ENCODE results near the gene NAALADL2.

DNA sequence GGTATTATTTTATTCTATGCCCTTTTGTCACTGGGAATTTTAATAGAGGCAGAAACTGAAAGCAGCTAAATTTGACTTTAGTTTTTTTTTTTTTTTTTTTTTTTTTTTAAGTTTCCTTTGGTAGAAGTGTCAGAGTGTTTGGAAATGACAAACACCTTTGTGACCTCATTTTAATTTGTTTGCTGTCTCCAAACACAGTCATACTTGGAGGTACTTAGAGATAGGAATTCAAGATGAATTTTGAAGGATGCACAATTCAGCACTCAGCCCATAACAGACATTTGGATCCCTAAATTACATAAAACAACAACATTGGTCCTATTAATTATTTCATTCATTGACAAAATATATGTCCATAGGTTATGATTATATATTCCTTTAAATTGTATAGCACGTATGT is 43.4 kb upstream of the NAALADL2 start:
- TF ChIP-seq, protein P1, sequence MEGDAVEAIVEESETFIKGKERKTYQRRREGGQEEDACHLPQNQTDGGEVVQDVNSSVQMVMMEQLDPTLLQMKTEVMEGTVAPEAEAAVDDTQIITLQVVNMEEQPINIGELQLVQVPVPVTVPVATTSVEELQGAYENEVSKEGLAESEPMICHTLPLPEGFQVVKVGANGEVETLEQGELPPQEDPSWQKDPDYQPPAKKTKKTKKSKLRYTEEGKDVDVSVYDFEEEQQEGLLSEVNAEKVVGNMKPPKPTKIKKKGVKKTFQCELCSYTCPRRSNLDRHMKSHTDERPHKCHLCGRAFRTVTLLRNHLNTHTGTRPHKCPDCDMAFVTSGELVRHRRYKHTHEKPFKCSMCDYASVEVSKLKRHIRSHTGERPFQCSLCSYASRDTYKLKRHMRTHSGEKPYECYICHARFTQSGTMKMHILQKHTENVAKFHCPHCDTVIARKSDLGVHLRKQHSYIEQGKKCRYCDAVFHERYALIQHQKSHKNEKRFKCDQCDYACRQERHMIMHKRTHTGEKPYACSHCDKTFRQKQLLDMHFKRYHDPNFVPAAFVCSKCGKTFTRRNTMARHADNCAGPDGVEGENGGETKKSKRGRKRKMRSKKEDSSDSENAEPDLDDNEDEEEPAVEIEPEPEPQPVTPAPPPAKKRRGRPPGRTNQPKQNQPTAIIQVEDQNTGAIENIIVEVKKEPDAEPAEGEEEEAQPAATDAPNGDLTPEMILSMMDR (IDR thresholded peaks at IDR 0.05; ENCODE audit: low read depth, low read length), result no peak
- no peak for TF ChIP-seq EZH2phosphoT487 (IDR thresholded peaks at IDR 0.05; ENCODE audit: low read depth)

Data from OCI-LY3 (cell line).